Lower lobe of right lung (tissue), 2 donors: ENCODE data around the gene RAB3IL1. TPM values are rescaled to one million over a fixed set of nuclear protein-coding genes. Genes with fewer than 3 reads are reported as not detected.
A peak's percentile ranks its signal among the peaks of the same experiment; 100 is the strongest.

ENCODE experiments used
- ATAC-seq, 2 donors: fragments of 200-7000 bp; cut with Tn5 transposase; one replicate each; pipeline ENCODE4 v1.9.1; 2020 to 2022; ENCODE audit warnings: mild to moderate bottlenecking in 2 of 2, moderate library complexity in 2 of 2
- DNase-seq: peaks from one replicate; pipeline ENCODE4 v3.0.0-alpha.2; 2020
- H3K27ac ChIP-seq: fragments of 200-600 bp; one replicate; pipeline ENCODE4 v1.8.0; 2022
- H3K27me3 ChIP-seq: fragments of 200-600 bp; one replicate; pipeline ENCODE4 v1.8.0; 2022; ENCODE audit warnings: low read depth
- H3K36me3 ChIP-seq: fragments of 200-600 bp; one replicate; pipeline ENCODE4 v1.8.0; 2022; ENCODE audit warnings: mild to moderate bottlenecking
- H3K4me1 ChIP-seq: fragments of 200-600 bp; one replicate; pipeline ENCODE4 v1.8.0; 2022
- H3K4me3 ChIP-seq: fragments of 200-600 bp; one replicate; pipeline ENCODE4 v1.8.0; 2022; ENCODE audit warnings: mild to moderate bottlenecking
- H3K9me3 ChIP-seq: fragments of 200-600 bp; one replicate; pipeline ENCODE4 v1.8.0; 2022
- CTCF ChIP-seq: fragments of 200-600 bp; IDR thresholded peaks from one replicate; pipeline ENCODE4 v1.8.0; 2022; ENCODE audit warnings: antibody characterized with exemption, mild to moderate bottlenecking
- intact Hi-C: fragments of 100-400 bp; cut with DNase I; formaldehyde crosslinking; loops from one replicate; pipeline ENCODE4 v1.11.0; 2022
- total RNA-seq: library from RNA; stranded (reverse); fragmentation: NEBNext Ultra II Directional; extraction: Animal tissue kit (Norgen Biotek cat#: 25700); gene quantifications from one replicate; pipeline ENCODE4 v1.2.1, GENCODE V29; 2021
- donor health status: DM: no; HTN: yes; CAD: no; lungs with severe emphysema.

RAB3IL1 gene
- total RNA-seq, 1 donor from 2014 or later = 11.4 TPM

- H3K36me3 ChIP-seq = peaks cover 1% of the 10 kb centered on the region
- TF ChIP-seq CTCF = no peak
- ATAC-seq (no peak), DNase-seq (no peak)
- intact Hi-C loops = no loop called here
- H3K4me1 ChIP-seq = peaks cover 11% of the 10 kb centered on the region
- peaks cover 11% of the 10 kb centered on the region for H3K27me3 ChIP-seq
- H3K27ac ChIP-seq = no peak overlapping the region
- no peak overlapping the region for H3K4me3 ChIP-seq
- H3K9me3 ChIP-seq = no peaks in the 10 kb centered on the region
Observed at GRCh38 chr11:61873588-61874376, 43.6 kb downstream of the RAB3IL1 start.

GRCh38 chr11:61872935-61873565, 44.3 kb downstream of the RAB3IL1 start:
- intact Hi-C loops = no loop called here
- no peak for ATAC-seq
- TF ChIP-seq CTCF = no peak

GRCh38 chr11:61871158-61871597, 46.2 kb downstream of the RAB3IL1 start:
- H3K4me3 ChIP-seq = no peak overlapping the region

More at GRCh38 chr11:61872935-61873565, 44.3 kb downstream of the RAB3IL1 start:
- no peaks in the 10 kb centered on the region for H3K9me3 ChIP-seq
- peaks cover 11% of the 10 kb centered on the region for H3K27me3 ChIP-seq
- H3K4me3 ChIP-seq = no peak overlapping the region
- no peaks in the 10 kb centered on the region for H3K36me3 ChIP-seq
- DNase-seq = no peak
- H3K4me1 ChIP-seq = peaks cover 11% of the 10 kb centered on the region
- H3K27ac ChIP-seq = no peak overlapping the region

GRCh38 chr11:61870541-61871031, 46.8 kb downstream of the RAB3IL1 start:
- DNase-seq (no peak), ATAC-seq (no peak)
- H3K27me3 ChIP-seq = peaks cover 11% of the 10 kb centered on the region
- H3K4me1 ChIP-seq = peaks cover 11% of the 10 kb centered on the region
- H3K27ac ChIP-seq = no peak overlapping the region
- no peak overlapping the region for H3K4me3 ChIP-seq
- no peaks in the 10 kb centered on the region for H3K9me3 ChIP-seq
- H3K36me3 ChIP-seq = peaks cover 6% of the 10 kb centered on the region
- intact Hi-C loops = no loop called here
- TF ChIP-seq CTCF = no peak

More at GRCh38 chr11:61871158-61871597, 46.2 kb downstream of the RAB3IL1 start:
- peaks cover 11% of the 10 kb centered on the region for H3K27me3 ChIP-seq
- peak; percentile 90 to 91 for ATAC-seq
- peak; percentile 88 for TF ChIP-seq CTCF
- H3K27ac ChIP-seq = no peak overlapping the region
- H3K9me3 ChIP-seq = no peaks in the 10 kb centered on the region
- no peaks in the 10 kb centered on the region for H3K36me3 ChIP-seq
- intact Hi-C loops = no loop called here
- DNase-seq = peak; percentile 80
- peaks cover 11% of the 10 kb centered on the region for H3K4me1 ChIP-seq

GRCh38 chr11:61869708-61870451, 47.5 kb downstream of the RAB3IL1 start:
- peaks cover 11% of the 10 kb centered on the region for H3K27me3 ChIP-seq
- no peaks in the 10 kb centered on the region for H3K9me3 ChIP-seq
- intact Hi-C loops = no loop called here
- no peak for DNase-seq
- H3K4me3 ChIP-seq = no peak overlapping the region
- H3K27ac ChIP-seq = no peak overlapping the region
- ATAC-seq = no peak
- H3K4me1 ChIP-seq = peaks cover 11% of the 10 kb centered on the region
- no peak for TF ChIP-seq CTCF
- H3K36me3 ChIP-seq = peaks cover 12% of the 10 kb centered on the region
